HepG2 (cell line): ENCODE data around the gene OSBP. TPM values are rescaled to one million over a fixed set of nuclear protein-coding genes. Genes with fewer than 3 reads are reported as not detected.

Experiments
- ATAC-seq: fragments of 200-7000 bp; cut with Tn5 transposase; 3 replicates; pipeline ENCODE4 v1.9.1; 2020; ENCODE audit warnings: mild to moderate bottlenecking, moderate library complexity
- BruUV-seq: library from RNA; stranded (reverse); fragments of 400-500 nt; replicated peaks from 2 replicates; lab custom pipeline; 2021; lab: Mats Ljungman, UMichigan
- CTCF ChIA-PET: fragments of 300-600 bp; formaldehyde crosslinking; extraction: SDS; loops from one replicate; lab custom pipeline; 2021; ENCODE audit warnings: low total read pairs, inconsistent platforms, low intra/inter-chr PET ratio; lab: Yijun Ruan, JAX
- POLR2A ChIA-PET: fragments of 350-600 bp; sonication (Branson Sonifier 250); formaldehyde crosslinking; loops from one replicate; lab custom pipeline; 2020; ENCODE audit warnings: antibody characterized with exemption, inconsistent platforms; lab: Yijun Ruan, JAX
- DNase-seq: peaks from one replicate; pipeline ENCODE4 v3.0.0-alpha.2; 2015; ENCODE audit warnings: low spot score
- FAIRE-seq: peaks from 3 replicates; lab custom pipeline; 2011; peaks lifted over from hg19 to GRCh38; lab: Jason Lieb, UNC
- H2AFZ ChIP-seq: one replicate; pipeline ENCODE4 v1.6.1; 2011; ENCODE audit warnings: low read length, inconsistent platforms
- H3K27ac ChIP-seq: fragments of 300-600 bp; 3 replicates; pipeline ENCODE4 v1.8.0; 2011; ENCODE audit warnings: mixed run types, mild to moderate bottlenecking, mixed read lengths, low read length, inconsistent platforms; ENCODE audit not compliant: insufficient read depth; ENCODE audit errors: extremely low read length
- H3K27me3 ChIP-seq, 2 experiments: fragments of 200-600 bp in 1 of 2; 2 replicates in 1 of 2; 3 replicates in 1 of 2; pipeline versions ENCODE4 v1.6.0 to v1.8.0; 2011; ENCODE audit warnings: low read length in 2 of 2, mild to moderate bottlenecking in 2 of 2, moderate library complexity in 2 of 2, inconsistent platforms in 1 of 2; ENCODE audit not compliant: insufficient read depth in 2 of 2, control insufficient read depth in 1 of 2
- H3K36me3 ChIP-seq, 2 experiments: fragments of 200-600 bp in 1 of 2; replicated peaks in 1 of 2; 2 replicates in 1 of 2; 3 replicates in 1 of 2; pipeline versions ENCODE4 v1.5.1 to v1.8.0; 2011; ENCODE audit warnings: low read length in 2 of 2, inconsistent platforms in 1 of 2; ENCODE audit not compliant: insufficient read depth in 2 of 2, control insufficient read depth in 1 of 2
- H3K4me1 ChIP-seq: 2 replicates; pipeline ENCODE4 v1.5.1; 2012; ENCODE audit warnings: low read length, inconsistent platforms; ENCODE audit not compliant: insufficient read depth
- H3K4me2 ChIP-seq: 2 replicates; pipeline ENCODE4 v1.6.0; 2011; ENCODE audit warnings: low read depth, low read length, inconsistent platforms
- H3K4me3 ChIP-seq, 3 experiments: fragments of 200-600 bp in 1 of 3; sonication (generic), shearing (Covaris generic) in 1 of 3; replicated peaks in 1 of 3; 2 replicates each; pipeline ENCODE4 v1.5.1; 2011 to 2016; ENCODE audit warnings: low read length in 3 of 3, inconsistent platforms in 2 of 3, low read depth in 2 of 3, mild to moderate bottlenecking in 2 of 3, control low read depth in 1 of 3, mixed read lengths in 1 of 3; ENCODE audit not compliant: insufficient read depth in 1 of 3
- H3K79me2 ChIP-seq: one replicate; pipeline ENCODE4 v1.6.1; 2011; ENCODE audit warnings: low read length, inconsistent platforms; ENCODE audit not compliant: insufficient read depth
- H3K9ac ChIP-seq: 2 replicates; pipeline ENCODE4 v1.6.0; 2011; ENCODE audit warnings: mild to moderate bottlenecking, low read depth, low read length, inconsistent platforms; ENCODE audit not compliant: insufficient read depth
- H3K9me3 ChIP-seq: 2 replicates; pipeline ENCODE4 v1.5.1; 2012; ENCODE audit warnings: mild to moderate bottlenecking, low read length
- H4K20me1 ChIP-seq: 2 replicates; pipeline ENCODE4 v1.6.0; 2011; ENCODE audit warnings: inconsistent platforms, mild to moderate bottlenecking, low read length, moderate library complexity; ENCODE audit not compliant: insufficient read depth
- ARID3A ChIP-seq: IDR thresholded peaks from 2 replicates; pipeline ENCODE4 v1.6.1; 2012; ENCODE audit warnings: low read depth, low read length, improper control_type of control experiment
- GZF1 ChIP-seq: sonication (generic); formaldehyde crosslinking; IDR thresholded peaks from 2 replicates; pipeline ENCODE4 v1.5.1; 2020; ENCODE audit warnings: mild to moderate bottlenecking, missing genetic modification reagents
- HMGXB4 ChIP-seq, 2 experiments: sonication (generic) in 1 of 2; formaldehyde crosslinking in 1 of 2; IDR thresholded peaks; 2 replicates each; pipeline versions ENCODE4 v1.4.0 to v1.6.1; 2018 to 2020; ENCODE audit warnings: missing genetic modification reagents in 2 of 2, borderline replicate concordance in 1 of 2, low read depth in 1 of 2, mild to moderate bottlenecking in 1 of 2, missing biosample characterization in 1 of 2
- NFKB2 ChIP-seq: sonication (generic); formaldehyde crosslinking; IDR thresholded peaks from 2 replicates; pipeline ENCODE4 v1.4.0; 2020; ENCODE audit warnings: missing genetic modification reagents, borderline replicate concordance
- PRPF4 ChIP-seq: fragments of 200-400 bp; formaldehyde crosslinking; IDR thresholded peaks from 2 replicates; pipeline ENCODE4 v1.6.1; 2016; ENCODE audit warnings: low read length, low read depth; ENCODE audit not compliant: poor library complexity, severe bottlenecking
- SRY ChIP-seq: sonication (generic); formaldehyde crosslinking; IDR thresholded peaks from 2 replicates; pipeline ENCODE4 v1.8.0; 2022; ENCODE audit warnings: mild to moderate bottlenecking, missing genetic modification reagents
- ZBTB34 ChIP-seq: sonication (generic); formaldehyde crosslinking; IDR thresholded peaks from 2 replicates; pipeline ENCODE4 v1.8.0; 2022; ENCODE audit warnings: mild to moderate bottlenecking, missing genetic modification reagents
- ZFP90 ChIP-seq: sonication (generic); formaldehyde crosslinking; IDR thresholded peaks from 2 replicates; pipeline ENCODE4 v1.8.0; 2022; ENCODE audit warnings: missing genetic modification reagents, mild to moderate bottlenecking, inconsistent platforms, borderline replicate concordance
- ZNF614 ChIP-seq: IDR thresholded peaks from 2 replicates; pipeline ENCODE4 v1.6.1; 2018; ENCODE audit warnings: missing biosample characterization, missing genetic modification reagents, inconsistent platforms, borderline replicate concordance
- ZNF777 ChIP-seq: sonication (generic); formaldehyde crosslinking; IDR thresholded peaks from 2 replicates; pipeline ENCODE4 v1.4.0; 2020; ENCODE audit warnings: missing genetic modification reagents
- WGBS: methylation state at CpG from one replicate; pipeline ENCODE4 v1.1.6; 2017; ENCODE audit warnings: low lambda C conversion rate; 5-methylcytosine and 5-hydroxymethylcytosine counted together
- in situ Hi-C: cut with HindIII; loops from 2 replicates; pipeline ENCODE4 v1.10.0; 2017; ENCODE audit warnings: low pct_unique_long_range_greater_than_20kb; ENCODE audit not compliant: extremely low pct_ligation_motif_present
- intact Hi-C: fragments of 100-400 bp; cut with micrococcal nuclease; formaldehyde crosslinking; loops from one replicate; pipeline ENCODE4 v1.10.0; 2022; ENCODE audit not compliant: unreplicated experiment
- polyA plus RNA-seq, 8 experiments: library from polyadenylated mRNA; depleted of rRNA in 3 of 8; stranded (reverse) in 7 of 8; unstranded in 1 of 8; fragments of >200 nt; fragmentation: Illumina TruSeq in 4 of 8; extraction: Trizol in 4 of 8; gene quantifications; 2 replicates each; pipeline versions ENCODE4 v1.2.1 to v1.2.3, GENCODE V29; 2011 to 2016; ENCODE audit warnings: low read depth in 4 of 8, missing spikeins in 1 of 8, mixed read lengths in 1 of 8; ENCODE audit not compliant: insufficient read depth in 1 of 8
- total RNA-seq, 5 experiments: library from RNA; depleted of rRNA; stranded (reverse); fragments of >200 nt; fragmentation: Illumina TruSeq; extraction: Trizol; gene quantifications; 2 replicates each; pipeline ENCODE4 v1.2.3, GENCODE V29; 2016; ENCODE audit warnings: low read depth in 1 of 5
- TF ChIP-seq, protein P1 (sequence below): sonication (generic); formaldehyde crosslinking; IDR thresholded peaks from 2 replicates; pipeline ENCODE4; 2020; ENCODE audit warnings: missing genetic modification reagents, mild to moderate bottlenecking, borderline replicate concordance
- TF ChIP-seq, protein P2 (sequence below): conservative IDR thresholded peaks from 2 replicates; pipeline ENCODE4 v1.6.1; 2018; ENCODE audit warnings: missing genetic modification reagents

Gene OSBP
- total and polyA plus RNA-seq, 2 of the 13 experiments (the other 11 are each of a cell fraction or from before 2014, with no cell fraction given), result 12.1 to 13.5 TPM

DNA sequence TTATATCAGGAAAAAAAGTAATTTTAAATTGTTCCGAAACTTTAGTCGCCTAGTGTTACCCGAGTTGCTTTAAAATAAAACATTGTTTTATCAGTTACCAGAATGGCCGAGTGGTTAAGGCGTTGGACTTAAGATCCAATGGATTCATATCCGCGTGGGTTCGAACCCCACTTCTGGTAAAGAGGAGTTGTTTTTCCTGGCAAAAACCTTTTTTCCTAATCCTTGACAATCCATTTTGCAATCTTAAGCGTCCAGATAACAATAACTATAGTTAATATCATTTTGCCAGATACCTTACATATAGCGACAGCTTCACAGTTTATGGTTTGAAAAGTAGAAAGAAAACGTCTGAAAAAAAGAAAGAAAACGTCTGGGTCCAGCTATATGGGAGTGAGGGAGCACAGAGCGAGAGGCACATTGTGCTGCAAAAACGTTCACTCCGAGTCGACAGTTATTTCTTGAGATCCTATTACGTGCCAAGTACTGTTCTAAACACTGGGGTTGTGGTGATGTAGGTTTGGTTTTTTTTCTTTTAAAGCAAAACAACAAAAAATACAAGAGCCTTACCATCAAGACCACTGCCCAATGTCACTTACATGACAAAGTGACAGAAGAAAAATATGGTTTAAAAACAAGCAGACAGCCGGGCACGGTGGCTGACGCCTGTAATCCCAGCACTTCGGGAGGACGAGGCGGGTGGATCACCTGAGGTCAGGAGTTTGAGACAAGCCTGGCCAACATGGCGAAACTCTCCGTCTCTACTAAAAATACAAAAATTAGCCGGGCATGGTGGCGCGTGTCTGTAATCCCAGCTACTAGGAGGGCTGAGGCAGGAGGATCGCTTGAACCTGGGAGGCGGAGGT lies 63.7 kb downstream of the OSBP start:
- Histone ChIP-seq H3K9ac (peak overlapping the region; percentile 64; the same call in 1 of the 2 replicates), H3K79me2 (no peaks in the 10 kb centered on the region), H3K9me3 (no peaks in the 10 kb centered on the region), H3K36me3 (no peaks in the 10 kb centered on the region), H3K27me3 (no peaks in the 10 kb centered on the region; a peak in 1 of 5 replicates), H2AFZ (peak overlapping the region; percentile 34), H3K4me1 (peaks cover 31% of the 10 kb centered on the region), H3K27ac (no peak overlapping the region), H3K4me3 (peak overlapping the region; percentile 62 to 72 (median 72)), H4K20me1 (no peaks in the 10 kb centered on the region), H3K4me2 (peak overlapping the region; percentile 84)
- FAIRE-seq (no peak), DNase-seq (peak; percentile 42), ATAC-seq (no peak)
- in situ Hi-C loops, result no loop called here
- intact Hi-C loops, result loop anchor here (1.0 to 5.0 kb wide), 6 partner anchors 14 to 250 kb away; partner anchors contain the start of genes OSBP and PATL1
- 62% methylated on average over 30 of the region's 30 CpGs for WGBS
- ChIA-PET POLR2A (interaction anchor here (0.7 kb wide), 1 partner anchor 1800 kb away, joined by 4 read pairs; the partner anchor contains the start of gene BTBD18), CTCF (no interaction called here)
- BruUV-seq, result no TSS peak
- TF ChIP-seq PRPF4, result peak; percentile 35
- no peak for TF ChIP-seq ZFP90 (CRISPR knock-in tag)
- no peak for TF ChIP-seq ARID3A
- TF ChIP-seq, protein P1, sequence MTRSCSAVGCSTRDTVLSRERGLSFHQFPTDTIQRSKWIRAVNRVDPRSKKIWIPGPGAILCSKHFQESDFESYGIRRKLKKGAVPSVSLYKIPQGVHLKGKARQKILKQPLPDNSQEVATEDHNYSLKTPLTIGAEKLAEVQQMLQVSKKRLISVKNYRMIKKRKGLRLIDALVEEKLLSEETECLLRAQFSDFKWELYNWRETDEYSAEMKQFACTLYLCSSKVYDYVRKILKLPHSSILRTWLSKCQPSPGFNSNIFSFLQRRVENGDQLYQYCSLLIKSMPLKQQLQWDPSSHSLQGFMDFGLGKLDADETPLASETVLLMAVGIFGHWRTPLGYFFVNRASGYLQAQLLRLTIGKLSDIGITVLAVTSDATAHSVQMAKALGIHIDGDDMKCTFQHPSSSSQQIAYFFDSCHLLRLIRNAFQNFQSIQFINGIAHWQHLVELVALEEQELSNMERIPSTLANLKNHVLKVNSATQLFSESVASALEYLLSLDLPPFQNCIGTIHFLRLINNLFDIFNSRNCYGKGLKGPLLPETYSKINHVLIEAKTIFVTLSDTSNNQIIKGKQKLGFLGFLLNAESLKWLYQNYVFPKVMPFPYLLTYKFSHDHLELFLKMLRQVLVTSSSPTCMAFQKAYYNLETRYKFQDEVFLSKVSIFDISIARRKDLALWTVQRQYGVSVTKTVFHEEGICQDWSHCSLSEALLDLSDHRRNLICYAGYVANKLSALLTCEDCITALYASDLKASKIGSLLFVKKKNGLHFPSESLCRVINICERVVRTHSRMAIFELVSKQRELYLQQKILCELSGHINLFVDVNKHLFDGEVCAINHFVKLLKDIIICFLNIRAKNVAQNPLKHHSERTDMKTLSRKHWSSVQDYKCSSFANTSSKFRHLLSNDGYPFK (CRISPR knock-in tag), result no peak
- TF ChIP-seq ZNF614 (CRISPR knock-in tag), result no peak
- TF ChIP-seq, protein P2, sequence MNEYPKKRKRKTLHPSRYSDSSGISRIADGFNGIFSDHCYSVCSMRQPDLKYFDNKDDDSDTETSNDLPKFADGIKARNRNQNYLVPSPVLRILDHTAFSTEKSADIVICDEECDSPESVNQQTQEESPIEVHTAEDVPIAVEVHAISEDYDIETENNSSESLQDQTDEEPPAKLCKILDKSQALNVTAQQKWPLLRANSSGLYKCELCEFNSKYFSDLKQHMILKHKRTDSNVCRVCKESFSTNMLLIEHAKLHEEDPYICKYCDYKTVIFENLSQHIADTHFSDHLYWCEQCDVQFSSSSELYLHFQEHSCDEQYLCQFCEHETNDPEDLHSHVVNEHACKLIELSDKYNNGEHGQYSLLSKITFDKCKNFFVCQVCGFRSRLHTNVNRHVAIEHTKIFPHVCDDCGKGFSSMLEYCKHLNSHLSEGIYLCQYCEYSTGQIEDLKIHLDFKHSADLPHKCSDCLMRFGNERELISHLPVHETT (CRISPR knock-in tag), result no peak
- no peak for TF ChIP-seq SRY (CRISPR knock-in tag)
- no peak for TF ChIP-seq HMGXB4 (CRISPR knock-in tag; IDR thresholded peaks at IDR 0.05; ENCODE audit: borderline replicate concordance in 1 of 2, low read depth in 1 of 2)
- no peak for TF ChIP-seq NFKB2 (CRISPR knock-in tag)
- no peak for TF ChIP-seq ZBTB34 (CRISPR knock-in tag)
- TF ChIP-seq GZF1 (CRISPR knock-in tag), result no peak
- 0 out of 2 replicates have a peak, but pooled peaks have one; percentile 8 for TF ChIP-seq ZNF777 (CRISPR knock-in tag)
